OCI-LY1 (cell line): ENCODE data around the gene CARF.

ENCODE experiments used
- CTCF ChIP-seq: fragments of 200-600 bp; sonication (generic), shearing (Covaris generic); IDR thresholded peaks from 2 replicates; pipeline ENCODE4 v1.5.1; 2017; ENCODE audit warnings: mild to moderate bottlenecking, antibody characterized with exemption, low read length, moderate library complexity, mixed read lengths
- EZH2 ChIP-seq: fragments of 200-600 bp; sonication (generic), shearing (Covaris generic); IDR thresholded peaks from 2 replicates; pipeline ENCODE4 v1.8.0; 2017; ENCODE audit warnings: borderline replicate concordance, mixed run types, mild to moderate bottlenecking, antibody characterized with exemption, low read length, moderate library complexity, mixed read lengths

DNA sequence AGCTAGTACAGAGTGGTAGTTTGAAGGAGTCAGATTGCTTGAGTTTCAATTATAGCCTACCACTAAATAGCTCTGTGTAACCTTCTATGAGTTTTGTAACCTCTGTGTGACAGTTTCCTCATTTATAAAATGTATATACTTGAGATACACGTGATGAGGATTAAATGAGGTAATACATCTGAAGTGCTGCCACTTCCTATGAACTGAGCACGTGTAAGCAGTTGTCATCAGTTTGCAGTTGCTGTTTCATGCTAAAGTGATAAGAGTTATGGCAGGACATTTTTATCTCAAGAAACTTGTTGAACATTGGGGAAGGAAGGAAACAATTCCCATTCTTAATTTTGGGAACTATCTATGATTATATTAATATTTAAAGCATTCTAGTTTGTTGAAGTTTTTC, 38.5 kb downstream of the CARF start:
- TF ChIP-seq CTCF: no peak
- TF ChIP-seq EZH2: no peak
